ENCODE data around the gene REV1.

DNA sequence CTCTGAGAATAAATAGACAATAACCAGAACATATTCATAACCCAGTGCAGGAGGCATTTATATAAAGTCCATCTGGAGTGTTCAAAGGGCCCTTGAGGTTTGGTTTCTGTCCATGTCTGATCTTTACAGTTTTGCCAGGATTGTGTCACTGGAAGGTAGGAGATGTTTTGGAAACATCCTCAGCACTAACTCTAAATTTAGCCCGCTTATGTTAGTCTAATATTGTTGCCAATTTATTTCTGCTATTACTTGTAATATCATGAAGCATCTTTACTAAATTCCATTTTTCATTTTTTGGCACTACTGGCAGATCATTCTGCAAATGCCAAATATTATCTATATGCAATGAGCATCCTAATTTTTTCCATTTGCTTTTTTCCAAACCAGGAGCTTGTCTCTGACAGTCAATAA is 22.4 kb upstream of the REV1 start:
- TF ChIP-seq YY1 (IDR thresholded peaks at IDR 0.05), result no peak
- TF ChIP-seq, protein P1, sequence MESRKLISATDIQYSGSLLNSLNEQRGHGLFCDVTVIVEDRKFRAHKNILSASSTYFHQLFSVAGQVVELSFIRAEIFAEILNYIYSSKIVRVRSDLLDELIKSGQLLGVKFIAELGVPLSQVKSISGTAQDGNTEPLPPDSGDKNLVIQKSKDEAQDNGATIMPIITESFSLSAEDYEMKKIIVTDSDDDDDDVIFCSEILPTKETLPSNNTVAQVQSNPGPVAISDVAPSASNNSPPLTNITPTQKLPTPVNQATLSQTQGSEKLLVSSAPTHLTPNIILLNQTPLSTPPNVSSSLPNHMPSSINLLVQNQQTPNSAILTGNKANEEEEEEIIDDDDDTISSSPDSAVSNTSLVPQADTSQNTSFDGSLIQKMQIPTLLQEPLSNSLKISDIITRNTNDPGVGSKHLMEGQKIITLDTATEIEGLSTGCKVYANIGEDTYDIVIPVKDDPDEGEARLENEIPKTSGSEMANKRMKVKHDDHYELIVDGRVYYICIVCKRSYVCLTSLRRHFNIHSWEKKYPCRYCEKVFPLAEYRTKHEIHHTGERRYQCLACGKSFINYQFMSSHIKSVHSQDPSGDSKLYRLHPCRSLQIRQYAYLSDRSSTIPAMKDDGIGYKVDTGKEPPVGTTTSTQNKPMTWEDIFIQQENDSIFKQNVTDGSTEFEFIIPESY (IDR thresholded peaks at IDR 0.05), result no peak
- TF ChIP-seq, protein P2, sequence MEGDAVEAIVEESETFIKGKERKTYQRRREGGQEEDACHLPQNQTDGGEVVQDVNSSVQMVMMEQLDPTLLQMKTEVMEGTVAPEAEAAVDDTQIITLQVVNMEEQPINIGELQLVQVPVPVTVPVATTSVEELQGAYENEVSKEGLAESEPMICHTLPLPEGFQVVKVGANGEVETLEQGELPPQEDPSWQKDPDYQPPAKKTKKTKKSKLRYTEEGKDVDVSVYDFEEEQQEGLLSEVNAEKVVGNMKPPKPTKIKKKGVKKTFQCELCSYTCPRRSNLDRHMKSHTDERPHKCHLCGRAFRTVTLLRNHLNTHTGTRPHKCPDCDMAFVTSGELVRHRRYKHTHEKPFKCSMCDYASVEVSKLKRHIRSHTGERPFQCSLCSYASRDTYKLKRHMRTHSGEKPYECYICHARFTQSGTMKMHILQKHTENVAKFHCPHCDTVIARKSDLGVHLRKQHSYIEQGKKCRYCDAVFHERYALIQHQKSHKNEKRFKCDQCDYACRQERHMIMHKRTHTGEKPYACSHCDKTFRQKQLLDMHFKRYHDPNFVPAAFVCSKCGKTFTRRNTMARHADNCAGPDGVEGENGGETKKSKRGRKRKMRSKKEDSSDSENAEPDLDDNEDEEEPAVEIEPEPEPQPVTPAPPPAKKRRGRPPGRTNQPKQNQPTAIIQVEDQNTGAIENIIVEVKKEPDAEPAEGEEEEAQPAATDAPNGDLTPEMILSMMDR (IDR thresholded peaks at IDR 0.05; ENCODE audit: low read depth, low read length, missing input control), result no peak

Data from liver (tissue), 2 donors.